Naive thymus-derived CD4-positive, alpha-beta T cell (primary cell): ENCODE data around the gene REV1. TPM values are rescaled to one million over a fixed set of nuclear protein-coding genes. Genes with fewer than 3 reads are reported as not detected.
A peak's percentile ranks its signal among the peaks of the same experiment; 100 is the strongest.
"Not testable (repeated sequence)": the region's sequence is repeated elsewhere in the genome, so short reads cannot be mapped to it uniquely, and the experiment has no call there.

Experiments used
- ATAC-seq: fragments of 150-1000 bp; cut with Tn5 transposase; 2 replicates; pipeline ENCODE4 v1.10.0; 2021; ENCODE audit warnings: mild to moderate bottlenecking, moderate library complexity
- CTCF ChIA-PET: fragments of 350-600 bp; sonication (Branson Sonifier 250); formaldehyde crosslinking; loops from one replicate; lab custom pipeline; 2021; ENCODE audit warnings: antibody characterized with exemption; lab: Charles Lee
- POLR2A ChIA-PET: fragments of 350-600 bp; sonication (Branson Sonifier 250); formaldehyde crosslinking; loops from one replicate; lab custom pipeline; 2021; ENCODE audit warnings: antibody characterized with exemption, inconsistent platforms; lab: Charles Lee
- DNase-seq, 9 donors: peaks; one replicate each; pipeline versions ENCODE4 v3.0.0 to v3.0.0-alpha.2; 2020 to 2022; ENCODE audit warnings: mixed read lengths in 1 of 9
- H3K27ac ChIP-seq: one replicate; pipeline ENCODE4 v1.7.0; 2013; ENCODE audit warnings: mild to moderate bottlenecking, low read depth, low read length, moderate library complexity
- H3K27me3 ChIP-seq, 2 donors: one replicate each; pipeline ENCODE4 v1.7.0; 2013; ENCODE audit warnings: low read length in 2 of 2, mild to moderate bottlenecking in 2 of 2, moderate library complexity in 2 of 2; ENCODE audit not compliant: control insufficient read depth in 2 of 2, insufficient read depth in 2 of 2
- H3K36me3 ChIP-seq, 3 experiments: 1 replicate in 2 of 3; 2 replicates in 1 of 3; pipeline ENCODE4 v1.7.0; 2013; ENCODE audit warnings: low read length in 3 of 3, mild to moderate bottlenecking in 3 of 3, moderate library complexity in 1 of 3; ENCODE audit not compliant: insufficient read depth in 3 of 3, control insufficient read depth in 2 of 3
- H3K4me1 ChIP-seq, 2 donors: one replicate each; pipeline ENCODE4 v1.7.0; 2013; ENCODE audit warnings: low read length in 2 of 2, mild to moderate bottlenecking in 2 of 2, moderate library complexity in 1 of 2; ENCODE audit not compliant: control insufficient read depth in 2 of 2, insufficient read depth in 2 of 2
- H3K4me3 ChIP-seq: 2 replicates; pipeline ENCODE4 v1.7.0; 2013; ENCODE audit warnings: mild to moderate bottlenecking, low read length
- H3K9me3 ChIP-seq, 3 experiments: 1 replicate in 2 of 3; 2 replicates in 1 of 3; pipeline ENCODE4 v1.7.0; 2013; ENCODE audit warnings: low read length in 3 of 3; ENCODE audit not compliant: control insufficient read depth in 2 of 3
- H3K27ac Mint-ChIP-seq, 9 donors: one replicate each; pipeline ENCODE4 v1.8.0; 2020 to 2022; ENCODE audit warnings: mixed read lengths in 9 of 9, mild to moderate bottlenecking in 8 of 9, moderate library complexity in 5 of 9, inconsistent platforms in 2 of 9
- H3K27me3 Mint-ChIP-seq, 5 donors: one replicate each; pipeline ENCODE4 v1.8.0; 2021 to 2022; ENCODE audit warnings: mixed read lengths in 5 of 5, mild to moderate bottlenecking in 1 of 5
- H3K36me3 Mint-ChIP-seq, 5 donors: one replicate each; pipeline ENCODE4 v1.8.0; 2020 to 2022; ENCODE audit warnings: mixed read lengths in 5 of 5, mild to moderate bottlenecking in 3 of 5, inconsistent platforms in 1 of 5
- H3K4me1 Mint-ChIP-seq, 7 donors: one replicate each; pipeline ENCODE4 v1.8.0; 2020 to 2022; ENCODE audit warnings: mixed read lengths in 7 of 7, mild to moderate bottlenecking in 3 of 7, inconsistent platforms in 1 of 7
- H3K4me3 Mint-ChIP-seq, 10 donors: one replicate each; pipeline ENCODE4 v1.8.0; 2020 to 2022; ENCODE audit warnings: mild to moderate bottlenecking in 10 of 10, mixed read lengths in 10 of 10, moderate library complexity in 6 of 10, inconsistent platforms in 2 of 10
- H3K9me3 Mint-ChIP-seq, 11 donors: one replicate each; pipeline ENCODE4 v1.8.0; 2020 to 2022; ENCODE audit warnings: mixed read lengths in 11 of 11, mild to moderate bottlenecking in 4 of 11, inconsistent platforms in 1 of 11, moderate library complexity in 1 of 11
- intact Hi-C, 2 donors: fragments of 100-400 bp; cut with micrococcal nuclease; formaldehyde crosslinking; loops; one replicate each; pipeline ENCODE4 v1.15.1; 2023
- polyA plus RNA-seq, 2 donors: library from polyadenylated mRNA; unstranded; fragments of 300-500 nt; fragmentation: Illumina TruSeq; gene quantifications; one replicate each; pipeline ENCODE4 v1.2.3, GENCODE V29; 2021
- total RNA-seq, 6 experiments: library from RNA in 5 of 6; stranded (reverse) in 5 of 6; gene quantifications; 1 replicate in 5 of 6; 2 replicates in 1 of 6; pipeline ENCODE4 v1.2.3 and lab custom pipeline; 2021 to 2026

Gene REV1
- total and polyA plus RNA-seq, 7 experiments from 2014 or later, result 23.1 to 72.5 (median 54.3) TPM

- CTCF ChIA-PET, result no interaction called here
- ATAC-seq (no peak), DNase-seq (no peak)
- no peak overlapping the region for H3K4me3 Mint-ChIP-seq
- H3K27ac Mint-ChIP-seq, result peak overlapping the region in 1 of 9 donors; percentile 71
- H3K36me3 Mint-ChIP-seq, result peaks cover 19 to 81% (median 61%) of the 10 kb centered on the region in 5 donors
- Histone ChIP-seq H3K4me1 (no peaks in the 10 kb centered on the region), H3K27ac (no peak overlapping the region), H3K4me3 (no peak overlapping the region), H3K27me3 (no peaks in the 10 kb centered on the region), H3K9me3 (no peaks in the 10 kb centered on the region), H3K36me3 (peaks cover 11 to 64% (median 24%) of the 10 kb centered on the region in 3 experiments)
- H3K9me3 Mint-ChIP-seq, result peaks cover 0 to 23% (median 4%) of the 10 kb centered on the region in 11 donors
- H3K27me3 Mint-ChIP-seq, result no peaks in the 10 kb centered on the region
- peaks cover 0 to 14% (median 0%) of the 10 kb centered on the region in 7 donors for H3K4me1 Mint-ChIP-seq
- POLR2A ChIA-PET, result no interaction called here
- intact Hi-C loops, result no loop called here
These were observed 113.5 kb downstream of the REV1 start for GRCh38 chr2:99376254-99376864.

GRCh38 chr2:99374747-99375146 lies 115.1 kb downstream of the REV1 start:
- intact Hi-C loops, result loop anchor here in 1 of 2 donors (1.0 kb wide), 1 partner anchor 10 kb away; no protein-coding TSS in a partner anchor
- Histone ChIP-seq H3K9me3 (no peaks in the 10 kb centered on the region), H3K4me3 (no peak overlapping the region), H3K36me3 (peaks cover 8 to 60% (median 24%) of the 10 kb centered on the region in 3 experiments), H3K27ac (no peak overlapping the region), H3K27me3 (no peaks in the 10 kb centered on the region), H3K4me1 (no peaks in the 10 kb centered on the region)
- peaks cover 0 to 23% (median 4%) of the 10 kb centered on the region in 11 donors for H3K9me3 Mint-ChIP-seq
- ChIA-PET CTCF (interaction anchor here (0.6 kb wide), 1 partner anchor 453 kb away, joined by 3 read pairs; no protein-coding TSS in a partner anchor), POLR2A (no interaction called here)
- no peak for ATAC-seq
- no peaks in the 10 kb centered on the region for H3K27me3 Mint-ChIP-seq
- H3K4me1 Mint-ChIP-seq, result peaks cover 0 to 8% (median 0%) of the 10 kb centered on the region in 7 donors
- peak overlapping the region in 2 of 9 donors; percentile 9 to 28 for H3K27ac Mint-ChIP-seq
- no peak overlapping the region for H3K4me3 Mint-ChIP-seq
- peaks cover 21 to 76% (median 62%) of the 10 kb centered on the region in 5 donors for H3K36me3 Mint-ChIP-seq
- DNase-seq, result no peak

GRCh38 chr2:99373144-99373543 lies 116.7 kb downstream of the REV1 start:
- no peak overlapping the region for H3K4me3 Mint-ChIP-seq
- peak overlapping the region in 1 of 9 donors; percentile 12 for H3K27ac Mint-ChIP-seq
- H3K4me1 Mint-ChIP-seq, result peaks cover 0 to 7% (median 0%) of the 10 kb centered on the region in 7 donors
- POLR2A ChIA-PET, result no interaction called here
- ATAC-seq (no peak), DNase-seq (no peak)
- Histone ChIP-seq H3K27ac (no peak overlapping the region), H3K27me3 (no peaks in the 10 kb centered on the region), H3K9me3 (no peaks in the 10 kb centered on the region), H3K4me1 (no peaks in the 10 kb centered on the region), H3K36me3 (peaks cover 0 to 71% (median 27%) of the 10 kb centered on the region in 3 experiments), H3K4me3 (no peak overlapping the region)
- intact Hi-C loops, result no loop called here
- H3K36me3 Mint-ChIP-seq, result peaks cover 21 to 79% (median 61%) of the 10 kb centered on the region in 5 donors
- H3K27me3 Mint-ChIP-seq, result no peaks in the 10 kb centered on the region
- H3K9me3 Mint-ChIP-seq, result peaks cover 0 to 23% (median 4%) of the 10 kb centered on the region in 11 donors
- CTCF ChIA-PET, result no interaction called here

GRCh38 chr2:99368854-99369253 lies 121.0 kb downstream of the REV1 start:
- POLR2A ChIA-PET, result interaction anchor here (0.6 kb wide), 1 partner anchor 420 kb away, joined by 3 read pairs; no protein-coding TSS in a partner anchor
- H3K9me3 ChIP-seq, ATAC-seq, H3K27me3 Mint-ChIP-seq, intact Hi-C loops, H3K4me3 ChIP-seq, H3K4me3 Mint-ChIP-seq, H3K27ac ChIP-seq, H3K4me1 ChIP-seq, H3K27ac Mint-ChIP-seq, CTCF ChIA-PET, H3K27me3 ChIP-seq, DNase-seq, H3K4me1 Mint-ChIP-seq: not testable (repeated sequence)
- Mint-ChIP-seq H3K9me3 (peaks cover 0 to 14% (median 2%) of the 10 kb centered on the region in 11 donors), H3K36me3 (peaks cover 18 to 69% (median 39%) of the 10 kb centered on the region in 5 donors)
- H3K36me3 ChIP-seq, result peaks cover 18 to 77% (median 36%) of the 10 kb centered on the region in 3 experiments

GRCh38 chr2:99365661-99366060 lies 124.2 kb downstream of the REV1 start:
- Mint-ChIP-seq H3K27me3 (no peaks in the 10 kb centered on the region), H3K4me1 (peaks cover 0 to 7% (median 5%) of the 10 kb centered on the region in 7 donors), H3K4me3 (no peak overlapping the region), H3K27ac (no peak overlapping the region), H3K9me3 (no peaks in the 10 kb centered on the region), H3K36me3 (peaks cover 14 to 62% (median 30%) of the 10 kb centered on the region in 5 donors)
- ATAC-seq (no peak), DNase-seq (no peak)
- Histone ChIP-seq H3K27ac (no peak overlapping the region), H3K36me3 (peaks cover 27 to 73% (median 39%) of the 10 kb centered on the region in 3 experiments), H3K27me3 (no peaks in the 10 kb centered on the region), H3K4me1 (no peaks in the 10 kb centered on the region), H3K4me3 (no peak overlapping the region), H3K9me3 (no peaks in the 10 kb centered on the region)
- ChIA-PET CTCF (interaction anchor here (0.6 to 0.7 kb wide), 3 partner anchors 61 to 343 kb away, joined by 3 to 4 read pairs (median 3); no protein-coding TSS in a partner anchor), POLR2A (interaction anchor here (1.1 kb wide), 1 partner anchor 29 kb away, joined by 3 read pairs; the partner anchor contains the start of gene EIF5B)
- intact Hi-C loops, result no loop called here

- Histone ChIP-seq H3K27ac (no peak overlapping the region), H3K36me3 (peaks cover 0 to 8% (median 4%) of the 10 kb centered on the region in 3 experiments), H3K4me3 (no peak overlapping the region), H3K4me1 (peaks cover 0 to 5% of the 10 kb centered on the region in 2 donors), H3K27me3 (no peaks in the 10 kb centered on the region), H3K9me3 (no peaks in the 10 kb centered on the region)
- peak overlapping the region in 1 of 9 donors; percentile 43 for H3K27ac Mint-ChIP-seq
- POLR2A ChIA-PET, result no interaction called here
- H3K36me3 Mint-ChIP-seq, result peaks cover 3 to 24% (median 11%) of the 10 kb centered on the region in 5 donors
- intact Hi-C loops, result no loop called here
- DNase-seq (no peak), ATAC-seq (no peak)
- CTCF ChIA-PET, result no interaction called here
- peaks cover 28 to 68% (median 54%) of the 10 kb centered on the region in 7 donors for H3K4me1 Mint-ChIP-seq
- no peaks in the 10 kb centered on the region for H3K9me3 Mint-ChIP-seq
- H3K27me3 Mint-ChIP-seq, result no peaks in the 10 kb centered on the region
- H3K4me3 Mint-ChIP-seq, result peak overlapping the region in 1 of 10 donors; percentile 30
These were observed 133.0 kb downstream of the REV1 start for GRCh38 chr2:99356853-99357252.
